HepG2 (cell line): ENCODE results near the gene BOD1L1. TPM values are rescaled to one million over a fixed set of nuclear protein-coding genes. Genes with fewer than 3 reads are reported as not detected.

Source experiments
- ARID5B ChIP-seq: IDR thresholded peaks from 2 replicates; pipeline ENCODE4 v1.4.0; 2020; ENCODE audit warnings: mild to moderate bottlenecking, missing genetic modification reagents
- CENPX ChIP-seq: sonication (generic); formaldehyde crosslinking; IDR thresholded peaks from 2 replicates; pipeline ENCODE4 v1.9.0; 2021; ENCODE audit warnings: mild to moderate bottlenecking, missing genetic modification reagents, moderate library complexity
- E2F1 ChIP-seq: sonication (generic); formaldehyde crosslinking; IDR thresholded peaks from 2 replicates; pipeline ENCODE4 v1.5.0; 2020; ENCODE audit warnings: missing genetic modification reagents
- NCOA1 ChIP-seq: sonication (generic); formaldehyde crosslinking; IDR thresholded peaks from 2 replicates; pipeline ENCODE4 v1.9.0; 2021; ENCODE audit warnings: missing genetic modification reagents
- PATZ1 ChIP-seq: sonication (generic); formaldehyde crosslinking; IDR thresholded peaks from 2 replicates; pipeline ENCODE4 v1.4.0; 2020; ENCODE audit warnings: missing genetic modification reagents
- PRPF4 ChIP-seq: fragments of 200-400 bp; formaldehyde crosslinking; IDR thresholded peaks from 2 replicates; pipeline ENCODE4 v1.6.1; 2016; ENCODE audit warnings: low read length, low read depth; ENCODE audit not compliant: poor library complexity, severe bottlenecking
- REST ChIP-seq, 2 experiments: IDR thresholded peaks; 2 replicates each; pipeline ENCODE4 v1.6.1; 2011 to 2012; ENCODE audit warnings: low read length in 2 of 2, borderline replicate concordance in 1 of 2, low read depth in 1 of 2, mild to moderate bottlenecking in 1 of 2, moderate library complexity in 1 of 2
- SNRNP70 ChIP-seq: fragments of 200-400 bp; formaldehyde crosslinking; IDR thresholded peaks from 2 replicates; pipeline ENCODE4 v1.6.1; 2017; ENCODE audit warnings: mild to moderate bottlenecking, low read depth, low read length, moderate library complexity
- STAG1 ChIP-seq: sonication (generic); formaldehyde crosslinking; IDR thresholded peaks from 2 replicates; pipeline ENCODE4 v1.4.0; 2020; ENCODE audit warnings: missing genetic modification reagents
- ZNF260 ChIP-seq: sonication (generic); formaldehyde crosslinking; IDR thresholded peaks from 2 replicates; pipeline ENCODE4 v1.4.0; 2020; ENCODE audit warnings: missing genetic modification reagents, low read depth, mild to moderate bottlenecking, borderline replicate concordance
- ZNF274 ChIP-seq: sonication (generic); formaldehyde crosslinking; IDR thresholded peaks from 2 replicates; pipeline ENCODE4 v1.5.1; 2020; ENCODE audit warnings: mild to moderate bottlenecking, missing genetic modification reagents
- ZNF3 ChIP-seq: IDR thresholded peaks from 2 replicates; pipeline ENCODE4 v1.7.0; 2017; ENCODE audit warnings: inconsistent platforms
- ZNF546 ChIP-seq: sonication (generic); formaldehyde crosslinking; conservative IDR thresholded peaks from 2 replicates; pipeline ENCODE4 v1.8.1; 2023; ENCODE audit warnings: mild to moderate bottlenecking, missing genetic modification reagents
- ZNF776 ChIP-seq: sonication (generic); formaldehyde crosslinking; IDR thresholded peaks from 2 replicates; pipeline ENCODE4 v1.4.0; 2020; ENCODE audit warnings: mild to moderate bottlenecking, missing genetic modification reagents
- polyA plus RNA-seq, 8 experiments: library from polyadenylated mRNA; depleted of rRNA in 3 of 8; stranded (reverse) in 7 of 8; unstranded in 1 of 8; fragments of >200 nt; fragmentation: Illumina TruSeq in 4 of 8; extraction: Trizol in 4 of 8; gene quantifications; 2 replicates each; pipeline versions ENCODE4 v1.2.1 to v1.2.3, GENCODE V29; 2011 to 2016; ENCODE audit warnings: low read depth in 4 of 8, missing spikeins in 1 of 8, mixed read lengths in 1 of 8; ENCODE audit not compliant: insufficient read depth in 1 of 8
- total RNA-seq, 5 experiments: library from RNA; depleted of rRNA; stranded (reverse); fragments of >200 nt; fragmentation: Illumina TruSeq; extraction: Trizol; gene quantifications; 2 replicates each; pipeline ENCODE4 v1.2.3, GENCODE V29; 2016; ENCODE audit warnings: low read depth in 1 of 5
- TF ChIP-seq, protein P1 (sequence below): sonication (generic); formaldehyde crosslinking; IDR thresholded peaks from 2 replicates; pipeline ENCODE4 v1.4.0; 2020; ENCODE audit warnings: missing genetic modification reagents, borderline replicate concordance

The BOD1L1 gene
- total and polyA plus RNA-seq, 2 of the 13 experiments (the other 11 are each of a cell fraction or from before 2014, with no cell fraction given) = 11.7 to 17.9 TPM

DNA sequence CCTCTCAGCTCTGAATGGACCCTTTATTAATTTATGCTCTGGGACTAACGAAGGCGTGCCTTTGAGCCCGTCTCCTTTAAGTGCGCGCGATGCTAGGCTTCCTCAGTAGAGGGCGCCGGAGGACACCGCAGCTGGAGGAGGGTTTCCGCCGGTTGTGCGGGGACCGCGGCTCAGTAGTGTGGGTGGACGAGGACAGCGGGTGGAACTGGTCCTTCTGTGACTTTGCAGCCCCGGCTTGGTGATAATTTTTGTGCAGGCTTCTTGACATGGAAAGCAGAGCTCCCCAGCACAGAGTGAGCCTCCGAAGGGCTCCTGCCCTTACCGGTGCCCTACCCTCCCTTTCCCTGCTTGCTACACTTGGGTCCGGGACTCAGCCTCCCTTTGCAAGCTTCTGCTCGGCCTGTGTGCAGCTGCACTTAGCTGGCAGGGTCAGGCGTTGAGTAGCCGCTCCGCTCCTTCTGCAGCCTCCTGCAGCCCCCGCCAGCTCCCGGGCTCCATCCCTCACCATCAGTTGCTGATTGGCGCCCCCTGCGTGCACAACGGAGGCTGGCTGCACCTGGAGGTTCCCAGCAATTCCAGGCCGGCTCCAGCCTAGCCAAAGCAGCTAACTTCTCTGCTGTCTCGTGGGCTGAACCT lies 26.8 kb upstream of the BOD1L1 start (continued):
- TF ChIP-seq E2F1 (no peak), ARID5B (CRISPR knock-in tag) (no peak), REST (IDR thresholded peaks at IDR 0.05; ENCODE audit: borderline replicate concordance in 1 of 2, low read depth in 1 of 2, low read length in 2 of 2) (no peak), ZNF274 (CRISPR knock-in tag) (peak; percentile 64; the same call in 1 of the 2 replicates), PRPF4 (no peak), ZNF546 (CRISPR knock-in tag) (no peak), SNRNP70 (no peak), CENPX (CRISPR knock-in tag) (no peak), ZNF260 (no peak), NCOA1 (CRISPR knock-in tag) (0 out of 2 replicates have a peak, but pooled peaks have one; percentile 77), ZNF776 (CRISPR knock-in tag) (0 out of 2 replicates have a peak, but pooled peaks have one; percentile 57), ZNF3 (CRISPR knock-in tag) (no peak), PATZ1 (CRISPR knock-in tag) (no peak), STAG1 (CRISPR knock-in tag) (peak; percentile 74)
- TF ChIP-seq, protein P1, sequence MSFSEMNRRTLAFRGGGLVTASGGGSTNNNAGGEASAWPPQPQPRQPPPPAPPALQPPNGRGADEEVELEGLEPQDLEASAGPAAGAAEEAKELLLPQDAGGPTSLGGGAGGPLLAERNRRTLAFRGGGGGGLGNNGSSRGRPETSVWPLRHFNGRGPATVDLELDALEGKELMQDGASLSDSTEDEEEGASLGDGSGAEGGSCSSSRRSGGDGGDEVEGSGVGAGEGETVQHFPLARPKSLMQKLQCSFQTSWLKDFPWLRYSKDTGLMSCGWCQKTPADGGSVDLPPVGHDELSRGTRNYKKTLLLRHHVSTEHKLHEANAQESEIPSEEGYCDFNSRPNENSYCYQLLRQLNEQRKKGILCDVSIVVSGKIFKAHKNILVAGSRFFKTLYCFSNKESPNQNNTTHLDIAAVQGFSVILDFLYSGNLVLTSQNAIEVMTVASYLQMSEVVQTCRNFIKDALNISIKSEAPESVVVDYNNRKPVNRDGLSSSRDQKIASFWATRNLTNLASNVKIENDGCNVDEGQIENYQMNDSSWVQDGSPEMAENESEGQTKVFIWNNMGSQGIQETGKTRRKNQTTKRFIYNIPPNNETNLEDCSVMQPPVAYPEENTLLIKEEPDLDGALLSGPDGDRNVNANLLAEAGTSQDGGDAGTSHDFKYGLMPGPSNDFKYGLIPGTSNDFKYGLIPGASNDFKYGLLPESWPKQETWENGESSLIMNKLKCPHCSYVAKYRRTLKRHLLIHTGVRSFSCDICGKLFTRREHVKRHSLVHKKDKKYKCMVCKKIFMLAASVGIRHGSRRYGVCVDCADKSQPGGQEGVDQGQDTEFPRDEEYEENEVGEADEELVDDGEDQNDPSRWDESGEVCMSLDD (CRISPR knock-in tag) = no peak
